OCI-LY3 (cell line): ENCODE results near the gene EFEMP2.

Experiments
- H2AFZ ChIP-seq: fragments of 200-600, 300-600 bp; shearing (Covaris generic); 2 replicates; pipeline ENCODE4 v1.6.0; 2014; ENCODE audit warnings: antibody characterized with exemption, low read depth, low read length
- H3K27ac ChIP-seq: fragments of 200-600, 300-600 bp; sonication (generic); 2 replicates; pipeline ENCODE4 v1.5.1; 2014; ENCODE audit warnings: mild to moderate bottlenecking, low read length, moderate library complexity, mixed read lengths
- H3K27me3 ChIP-seq: fragments of 200-600, 300-600 bp; sonication (generic); 2 replicates; pipeline ENCODE4 v1.6.1; 2014; ENCODE audit warnings: low read depth, low read length, mixed read lengths
- H3K36me3 ChIP-seq: fragments of 200-600, 300-600 bp; sonication (generic); replicated peaks from 2 replicates; pipeline ENCODE3; 2014; ENCODE audit warnings: low read depth, low read length, mixed read lengths
- H3K4me1 ChIP-seq: fragments of 300-600, 200-600 bp; sonication (generic); 2 replicates; pipeline ENCODE4 v1.6.1; 2014; ENCODE audit warnings: low read length, mixed read lengths
- H3K4me2 ChIP-seq: fragments of 200-600, 300-600 bp; sonication (generic); 2 replicates; pipeline ENCODE4 v1.6.1; 2014; ENCODE audit warnings: low read length, mixed read lengths
- H3K4me3 ChIP-seq: fragments of 300-600, 200-600 bp; sonication (generic); 2 replicates; pipeline ENCODE4 v1.5.1; 2014; ENCODE audit warnings: antibody characterized with exemption, mild to moderate bottlenecking, low read length, moderate library complexity
- H3K79me2 ChIP-seq: fragments of 300-600, 200-600 bp; shearing (Covaris generic); 2 replicates; pipeline ENCODE4 v1.6.1; 2014; ENCODE audit warnings: mild to moderate bottlenecking, low read length, mixed read lengths
- H3K9ac ChIP-seq: fragments of 300-600, 200-600 bp; shearing (Covaris generic); 2 replicates; pipeline ENCODE4 v1.6.0; 2014; ENCODE audit warnings: mild to moderate bottlenecking, low read length, moderate library complexity
- H3K9me3 ChIP-seq: fragments of 200-600, 300-600 bp; shearing (Covaris generic); 2 replicates; pipeline ENCODE4 v1.6.1; 2014; ENCODE audit warnings: low read length, mixed read lengths; ENCODE audit not compliant: insufficient read depth
- H4K20me1 ChIP-seq: fragments of 200-600, 300-600 bp; sonication (generic); 2 replicates; pipeline ENCODE4 v1.6.1; 2016; ENCODE audit warnings: low read length, mixed read lengths; ENCODE audit not compliant: insufficient read depth
- CTCF ChIP-seq: fragments of 200-600, 300-600 bp; sonication (generic); IDR thresholded peaks from 2 replicates; pipeline ENCODE4 v1.5.1; 2014; ENCODE audit warnings: antibody characterized with exemption, low read length, low read depth
- EZH2phosphoT487 ChIP-seq: fragments of 200-600 bp; shearing (Covaris generic); IDR thresholded peaks from 2 replicates; pipeline ENCODE4 v1.6.1; 2018; ENCODE audit warnings: antibody characterized with exemption, mixed run types, low read depth

EFEMP2 gene

GRCh38 chr11:65883058-65883761 is 10.6 kb upstream of the EFEMP2 start:
- no peak overlapping the region for H3K9ac ChIP-seq
- TF ChIP-seq EZH2phosphoT487 (no peak), CTCF (no peak)
- no peak overlapping the region for H3K4me3 ChIP-seq
- H3K36me3 ChIP-seq, result peaks cover 43% of the 10 kb centered on the region
- H3K4me2 ChIP-seq, result no peak overlapping the region
- peaks cover 8% of the 10 kb centered on the region for H3K4me1 ChIP-seq
- no peaks in the 10 kb centered on the region for H3K27me3 ChIP-seq
- no peak overlapping the region for H2AFZ ChIP-seq
- H3K79me2 ChIP-seq, result peaks cover 10% of the 10 kb centered on the region
- H3K9me3 ChIP-seq, result no peaks in the 10 kb centered on the region
- H3K27ac ChIP-seq, result no peak overlapping the region
- H4K20me1 ChIP-seq, result no peaks in the 10 kb centered on the region

GRCh38 chr11:65882120-65883057 is 9.8 kb upstream of the EFEMP2 start:
- Histone ChIP-seq H4K20me1 (no peaks in the 10 kb centered on the region), H3K4me3 (no peak overlapping the region), H3K4me1 (peaks cover 5% of the 10 kb centered on the region), H3K27ac (no peak overlapping the region), H3K27me3 (no peaks in the 10 kb centered on the region), H3K79me2 (peaks cover 2% of the 10 kb centered on the region), H3K36me3 (peaks cover 43% of the 10 kb centered on the region), H2AFZ (no peak overlapping the region), H3K4me2 (no peak overlapping the region), H3K9me3 (no peaks in the 10 kb centered on the region), H3K9ac (no peak overlapping the region)
- TF ChIP-seq EZH2phosphoT487 (no peak), CTCF (no peak)

GRCh38 chr11:65880844-65881421 is 8.3 kb upstream of the EFEMP2 start:
- Histone ChIP-seq H2AFZ (no peak overlapping the region), H3K27ac (no peak overlapping the region), H3K4me2 (no peak overlapping the region), H3K36me3 (peaks cover 35% of the 10 kb centered on the region), H4K20me1 (no peaks in the 10 kb centered on the region), H3K4me1 (peaks cover 3% of the 10 kb centered on the region; the same call in 1 of the 2 replicates), H3K4me3 (no peak overlapping the region), H3K9ac (no peak overlapping the region), H3K27me3 (no peaks in the 10 kb centered on the region), H3K9me3 (no peaks in the 10 kb centered on the region), H3K79me2 (no peaks in the 10 kb centered on the region)
- no peak for TF ChIP-seq CTCF
- TF ChIP-seq EZH2phosphoT487, result no peak

- Histone ChIP-seq H3K27me3 (no peaks in the 10 kb centered on the region), H3K27ac (no peak overlapping the region), H2AFZ (no peak overlapping the region), H4K20me1 (no peaks in the 10 kb centered on the region), H3K4me1 (peaks cover 3% of the 10 kb centered on the region; the same call in 1 of the 2 replicates), H3K4me3 (no peak overlapping the region), H3K36me3 (peaks cover 28% of the 10 kb centered on the region), H3K9me3 (no peaks in the 10 kb centered on the region), H3K4me2 (no peak overlapping the region), H3K9ac (no peak overlapping the region), H3K79me2 (no peaks in the 10 kb centered on the region)
- TF ChIP-seq CTCF (no peak), EZH2phosphoT487 (no peak)
Observed at GRCh38 chr11:65880027-65880426, 7.4 kb upstream of the EFEMP2 start.
